GM12873 (cell line): ENCODE measurements around the gene MB.

ENCODE experiments used
- TF ChIP-seq, protein P1 (sequence below): IDR thresholded peaks from 2 replicates; pipeline ENCODE4 v1.5.1; 2012; ENCODE audit warnings: low read depth, mild to moderate bottlenecking, moderate library complexity, low read length, control low read depth; ENCODE audit not compliant: insufficient read depth; ENCODE audit errors: missing control alignments

Gene MB

GRCh38 chr22:35648066-35649025 is 31.2 kb upstream of the MB start, which contains the start of gene APOL6:
APOL6 (plus strand) TSS chr22:35648446; CDS start chr22:35656426, 7,980 bp downstream.
- TF ChIP-seq, protein P1, sequence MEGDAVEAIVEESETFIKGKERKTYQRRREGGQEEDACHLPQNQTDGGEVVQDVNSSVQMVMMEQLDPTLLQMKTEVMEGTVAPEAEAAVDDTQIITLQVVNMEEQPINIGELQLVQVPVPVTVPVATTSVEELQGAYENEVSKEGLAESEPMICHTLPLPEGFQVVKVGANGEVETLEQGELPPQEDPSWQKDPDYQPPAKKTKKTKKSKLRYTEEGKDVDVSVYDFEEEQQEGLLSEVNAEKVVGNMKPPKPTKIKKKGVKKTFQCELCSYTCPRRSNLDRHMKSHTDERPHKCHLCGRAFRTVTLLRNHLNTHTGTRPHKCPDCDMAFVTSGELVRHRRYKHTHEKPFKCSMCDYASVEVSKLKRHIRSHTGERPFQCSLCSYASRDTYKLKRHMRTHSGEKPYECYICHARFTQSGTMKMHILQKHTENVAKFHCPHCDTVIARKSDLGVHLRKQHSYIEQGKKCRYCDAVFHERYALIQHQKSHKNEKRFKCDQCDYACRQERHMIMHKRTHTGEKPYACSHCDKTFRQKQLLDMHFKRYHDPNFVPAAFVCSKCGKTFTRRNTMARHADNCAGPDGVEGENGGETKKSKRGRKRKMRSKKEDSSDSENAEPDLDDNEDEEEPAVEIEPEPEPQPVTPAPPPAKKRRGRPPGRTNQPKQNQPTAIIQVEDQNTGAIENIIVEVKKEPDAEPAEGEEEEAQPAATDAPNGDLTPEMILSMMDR: no peak

- TF ChIP-seq, protein P1: no peak
These were observed 28.5 kb upstream of the MB start for GRCh38 chr22:35645646-35646045.

GRCh38 chr22:35643991-35644390 is 26.9 kb upstream of the MB start:
- TF ChIP-seq, protein P1: no peak

GRCh38 chr22:35642305-35642741 is 25.2 kb upstream of the MB start:
- TF ChIP-seq, protein P1: no peak

GRCh38 chr22:35641494-35642120 is 24.5 kb upstream of the MB start:
- TF ChIP-seq, protein P1: no peak

DNA sequence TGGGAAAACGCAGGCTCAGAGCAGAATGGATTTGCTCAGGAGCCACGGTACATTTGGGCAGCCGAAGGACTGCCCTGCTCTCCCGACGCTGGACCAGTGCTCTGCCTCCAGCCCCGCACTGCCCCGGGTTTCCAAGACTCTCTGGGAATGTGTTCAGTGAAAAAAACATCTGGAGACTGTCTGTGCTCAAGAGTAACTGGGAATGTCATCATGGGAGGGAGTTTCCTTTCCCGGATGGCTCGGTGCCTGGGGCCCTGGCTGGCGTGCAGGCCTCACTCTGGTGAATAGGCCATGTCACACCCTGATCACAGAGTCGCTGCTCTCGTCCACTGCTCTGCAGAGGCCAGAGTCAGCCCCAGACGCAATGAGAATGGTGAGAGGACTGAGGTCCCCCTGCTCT is 21.3 kb upstream of the MB start:
- TF ChIP-seq, protein P1: no peak

GRCh38 chr22:35638001-35638400 is 20.9 kb upstream of the MB start:
- TF ChIP-seq, protein P1: no peak
